NCI-H187 (cell line): ENCODE data around the gene PLEKHM3.
"Not testable (repeated sequence)": the region's sequence is repeated elsewhere in the genome, so short reads cannot be mapped to it uniquely, and the experiment has no call there.

Source experiments
- DNase-seq, 2 experiments: peaks; one replicate each; lab custom pipeline; 2025; lab: John Stamatoyannopoulos, UW

The PLEKHM3 gene

GRCh38 chr2:207828361-207829057 is 196.8 kb downstream of the PLEKHM3 start:
- no peak for DNase-seq

GRCh38 chr2:207825978-207826377 is 199.3 kb downstream of the PLEKHM3 start:
- DNase-seq: no peak

DNA sequence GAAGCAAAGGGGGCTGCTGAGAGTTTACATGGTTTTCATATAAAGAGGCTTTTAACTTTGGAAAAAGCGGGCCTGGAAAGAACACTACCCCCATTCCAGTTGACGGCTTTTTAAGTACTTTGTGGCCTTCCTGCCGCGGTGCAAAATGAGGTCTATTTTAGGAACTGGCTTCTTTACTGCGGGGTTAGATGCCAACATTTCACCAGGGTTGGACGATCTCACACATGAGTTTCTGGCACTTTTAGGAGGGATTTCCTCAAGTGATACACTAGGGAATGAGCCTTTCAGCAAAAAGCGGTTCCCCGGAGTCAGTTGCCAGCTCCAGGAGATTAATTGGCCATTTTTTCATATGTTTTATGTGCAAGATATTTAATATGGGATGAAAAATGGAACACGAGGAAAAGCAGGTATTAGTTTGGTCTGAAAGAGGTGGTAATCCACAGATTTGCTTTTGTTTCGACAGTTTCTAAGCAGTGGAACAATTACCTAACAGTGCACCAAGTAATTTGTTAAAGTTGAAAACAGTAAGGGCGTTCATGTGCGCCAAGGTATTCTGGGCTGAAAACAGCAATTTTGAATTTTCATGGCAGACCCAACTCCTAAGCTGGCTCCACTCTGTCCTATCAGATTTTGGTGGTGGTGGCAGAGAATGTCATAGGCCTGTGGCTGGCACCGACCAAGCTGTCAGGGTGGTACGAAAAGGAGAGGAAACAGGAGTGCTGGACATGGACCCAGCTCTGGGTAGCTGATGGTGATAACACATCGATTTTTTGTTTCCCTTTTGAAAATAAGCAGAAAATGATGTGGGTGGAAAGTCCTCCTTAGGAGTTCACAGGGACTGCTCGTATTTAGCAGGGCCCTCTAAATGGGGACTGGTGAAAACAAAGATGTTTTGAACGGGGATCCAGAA is 200.0 kb downstream of the PLEKHM3 start:
- DNase-seq: no peak

- no peak for DNase-seq
Observed at GRCh38 chr2:207823865-207824264, 201.5 kb downstream of the PLEKHM3 start.

DNA sequence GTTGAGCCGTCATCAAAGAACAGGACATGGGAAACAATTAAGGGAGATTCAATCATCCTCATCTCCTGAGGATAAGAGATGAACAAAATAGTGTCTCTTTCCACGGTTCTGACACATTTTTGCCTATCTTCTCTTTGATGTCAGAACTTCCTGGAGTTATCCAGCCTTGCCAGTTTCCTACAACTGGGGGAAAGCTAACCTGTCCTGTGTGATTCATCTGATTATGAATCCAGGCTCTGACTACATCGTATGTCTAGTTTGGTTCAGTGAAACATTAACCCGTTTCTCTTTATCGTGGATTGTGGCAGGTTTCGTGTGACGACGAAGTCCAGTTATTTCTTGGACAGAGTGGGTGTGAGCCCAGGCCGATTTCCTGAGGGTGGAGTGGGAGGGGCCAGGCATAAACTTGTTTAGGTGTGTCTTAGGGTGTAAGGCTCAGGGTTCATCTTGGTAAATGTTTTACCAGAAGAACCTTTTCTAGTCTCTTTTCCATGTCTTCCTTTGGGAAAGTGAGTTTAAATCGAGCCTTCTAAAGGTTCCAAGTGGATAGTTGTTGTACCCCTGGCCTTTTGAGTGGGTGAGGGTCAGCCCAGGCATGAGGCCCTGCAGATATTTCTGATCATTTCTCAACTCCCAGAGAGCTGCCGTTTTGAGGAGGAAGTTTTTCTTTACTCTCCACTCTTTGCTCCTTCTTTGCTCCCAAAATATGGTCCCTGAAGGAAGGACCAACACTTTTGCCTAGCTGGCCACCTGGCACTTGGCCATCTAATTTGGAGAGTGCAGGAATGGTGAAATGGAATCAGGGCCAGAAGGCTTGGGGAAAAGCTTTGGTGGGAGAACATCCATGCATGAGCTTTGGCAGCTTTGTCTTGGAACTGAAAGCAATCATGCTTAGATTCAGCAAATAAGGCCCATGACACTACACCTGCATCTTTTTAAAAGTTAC is 205.2 kb downstream of the PLEKHM3 start:
- DNase-seq: no peak

DNA sequence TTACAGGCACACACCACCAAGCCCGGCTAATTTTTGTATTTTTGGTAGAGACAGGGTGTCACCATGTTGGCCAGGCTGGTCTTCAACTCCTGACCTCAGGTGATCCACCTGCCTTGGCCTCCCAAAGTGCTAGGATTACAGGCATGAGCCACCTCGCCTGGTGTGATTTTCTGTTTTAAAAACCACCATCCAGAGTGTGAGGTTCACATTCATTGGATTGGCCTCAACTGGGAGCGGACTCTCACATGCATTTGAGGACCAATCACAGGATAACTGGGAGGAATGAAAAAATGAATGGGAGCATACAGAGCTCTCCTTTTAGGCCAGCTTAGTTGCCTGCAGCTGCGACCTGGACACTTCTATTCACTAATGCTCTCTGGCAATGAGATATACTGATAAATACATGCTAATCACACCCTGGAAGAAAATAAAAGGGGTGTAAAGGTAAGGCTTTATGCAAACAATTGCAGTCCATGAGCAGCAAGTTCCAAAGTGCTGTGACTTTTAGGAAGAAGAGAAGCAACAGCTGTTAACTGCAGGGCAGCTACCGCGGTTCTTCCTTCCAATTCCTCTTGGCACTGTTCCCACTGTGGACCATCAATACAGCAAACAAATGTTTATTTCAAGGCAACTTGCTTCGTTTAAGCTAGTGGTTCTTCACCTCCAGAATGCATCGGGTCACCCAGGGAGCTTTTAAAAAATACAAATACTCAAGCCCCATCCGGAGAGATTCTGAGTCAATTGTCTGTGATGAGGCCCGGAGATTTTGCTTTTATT is 206.1 kb downstream of the PLEKHM3 start:
- DNase-seq: no peak

DNA sequence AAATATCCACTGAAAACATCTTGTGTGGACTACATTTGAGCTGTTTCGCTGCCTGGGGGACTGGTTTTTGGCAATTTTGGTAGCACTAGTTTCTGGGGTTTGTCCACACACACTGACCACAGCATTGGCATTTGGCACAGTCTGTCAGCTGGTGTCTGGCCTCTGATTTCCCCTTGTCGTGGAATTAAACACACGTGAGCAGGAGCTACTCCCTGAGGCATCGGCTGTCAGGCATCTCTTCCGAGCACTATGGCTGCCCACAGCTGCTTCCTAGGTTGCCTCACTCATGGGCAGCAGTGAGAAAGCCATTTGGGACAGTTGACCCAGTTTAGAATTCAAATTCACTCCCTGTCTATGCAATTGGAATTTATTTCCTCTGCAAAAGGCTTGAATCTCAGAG is 208.8 kb downstream of the PLEKHM3 start:
- DNase-seq: no peak

GRCh38 chr2:207815254-207815653 is 210.1 kb downstream of the PLEKHM3 start:
- no peak for DNase-seq

- no peak for DNase-seq
Observed at GRCh38 chr2:207813942-207814341, 211.4 kb downstream of the PLEKHM3 start.

DNA sequence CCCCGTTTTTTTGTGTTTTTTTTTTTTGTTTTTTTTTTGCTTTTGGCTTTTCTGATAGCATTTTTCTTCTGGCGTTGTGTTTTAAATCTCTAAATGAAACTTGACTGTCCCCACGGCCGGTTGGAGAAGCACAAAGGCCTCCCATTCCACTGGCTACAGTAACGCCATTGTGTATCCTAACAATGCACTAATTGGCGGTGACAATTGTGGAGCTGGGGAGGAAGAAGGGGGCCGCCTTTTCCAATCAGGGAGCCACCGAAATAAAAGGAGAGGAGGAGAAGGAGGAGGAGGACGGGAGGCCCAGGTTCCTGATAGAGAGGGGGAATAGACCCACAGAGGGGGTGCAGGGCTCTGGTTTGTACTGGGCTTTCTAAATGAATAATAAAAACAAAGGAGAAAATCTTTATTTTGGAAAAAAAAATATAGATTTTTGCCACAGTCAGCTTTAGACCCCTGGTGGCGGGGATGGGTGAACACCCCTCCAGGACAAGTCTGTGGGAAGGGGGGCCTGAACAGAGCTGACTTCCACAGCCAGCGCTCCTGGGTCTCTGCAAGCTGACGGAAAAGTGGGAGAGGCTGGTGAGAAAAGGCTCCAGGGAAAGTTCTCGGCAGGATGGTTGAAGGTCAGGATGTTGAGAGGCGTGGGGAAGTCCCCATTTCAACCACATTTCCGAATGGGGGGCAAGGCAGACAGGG is 212.0 kb downstream of the PLEKHM3 start:
- DNase-seq: no peak

DNA sequence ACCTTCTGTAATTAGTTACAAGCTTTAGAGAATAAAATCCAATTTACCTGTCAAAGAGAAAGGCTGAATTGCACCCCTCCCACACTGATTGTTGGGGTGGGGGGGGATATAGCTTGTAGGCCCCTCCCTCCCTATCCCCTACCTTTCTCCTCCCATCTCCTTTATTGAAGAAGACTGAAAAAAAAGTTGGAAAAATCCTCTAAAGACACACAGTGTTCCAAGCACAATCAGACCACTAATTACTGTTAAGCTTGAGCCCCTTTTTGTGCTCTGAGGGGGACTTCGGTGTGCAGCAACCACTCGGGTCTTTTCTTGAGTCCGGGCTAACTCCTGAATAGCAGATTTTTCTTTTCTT is 212.6 kb downstream of the PLEKHM3 start:
- no peak for DNase-seq

GRCh38 chr2:207812058-207812725 is 213.1 kb downstream of the PLEKHM3 start:
- no peak for DNase-seq

- DNase-seq: not testable (repeated sequence)
Observed at GRCh38 chr2:207811658-207812057, 213.7 kb downstream of the PLEKHM3 start.

- no peak for DNase-seq
Observed at GRCh38 chr2:207810200-207810788, 215.0 kb downstream of the PLEKHM3 start.

DNA sequence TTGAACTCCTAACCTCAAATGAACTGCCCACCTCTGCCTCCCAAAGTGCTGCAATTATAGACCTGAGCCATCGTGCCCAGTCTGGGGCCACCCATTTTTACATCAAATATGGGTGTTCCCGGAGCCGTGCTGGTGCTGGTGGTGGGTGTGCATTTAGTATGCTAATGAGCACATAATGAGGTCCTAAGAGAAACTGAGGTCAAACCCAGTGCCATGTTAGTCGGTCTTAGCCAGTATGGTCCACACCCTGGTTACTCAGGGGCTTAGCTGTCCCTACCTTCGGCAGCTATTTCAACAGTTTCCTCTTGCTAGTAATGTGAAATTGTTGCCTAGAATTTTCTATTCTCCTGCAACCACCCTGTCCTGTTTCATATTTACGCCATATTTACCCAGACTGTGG is 217.2 kb downstream of the PLEKHM3 start:
- DNase-seq: no peak

GRCh38 chr2:207807516-207807915 is 217.8 kb downstream of the PLEKHM3 start:
- no peak for DNase-seq

DNA sequence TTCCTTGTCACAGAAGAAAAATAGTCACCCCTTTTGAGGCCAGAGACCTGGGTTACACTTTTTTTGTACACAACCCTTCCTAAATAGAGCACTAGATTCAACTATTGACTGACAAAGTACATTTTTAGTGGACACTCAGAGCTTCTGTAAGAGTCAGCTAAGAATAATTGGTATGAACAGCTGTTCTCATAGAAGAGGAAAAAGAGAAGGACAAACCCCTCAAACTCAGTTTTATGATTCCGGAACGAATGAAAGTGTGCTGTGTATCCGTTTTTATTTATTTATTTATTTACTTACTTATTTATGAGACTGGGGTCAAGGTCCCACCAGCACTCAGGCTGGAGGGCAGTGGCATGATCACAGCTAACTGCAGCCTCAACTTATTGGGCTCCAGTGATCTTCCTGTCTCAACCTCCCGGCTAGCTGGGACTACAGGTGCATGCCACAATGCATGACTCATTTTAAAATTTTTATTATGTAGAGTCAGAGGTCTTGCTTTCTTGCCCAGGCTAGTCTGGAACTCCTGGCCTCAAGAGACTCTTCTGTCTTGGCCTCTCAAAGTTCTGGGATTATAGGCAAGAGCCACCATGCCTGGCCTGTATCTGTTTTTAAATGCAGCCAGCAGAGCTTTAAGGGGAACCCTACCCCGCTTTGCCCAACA is 219.6 kb downstream of the PLEKHM3 start:
- no peak for DNase-seq

DNA sequence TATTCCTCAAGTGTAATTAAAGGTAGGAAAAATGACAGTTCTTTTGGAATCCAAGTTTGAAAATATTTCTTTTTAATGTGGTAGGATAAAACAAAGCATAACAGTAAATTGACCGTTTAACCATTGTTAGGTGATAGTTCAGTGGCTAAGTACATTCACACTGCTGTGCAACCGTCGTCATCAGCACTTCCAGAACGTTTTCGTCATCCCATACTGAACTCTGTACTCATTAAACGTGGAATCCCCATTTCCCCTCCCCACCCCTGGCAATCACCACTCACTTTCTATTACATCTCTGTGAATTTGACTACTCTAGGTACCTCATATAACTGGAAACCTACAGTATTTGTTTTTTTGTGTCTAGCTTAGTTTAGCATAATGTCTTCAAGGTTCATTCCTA is 222.7 kb downstream of the PLEKHM3 start:
- DNase-seq: no peak

DNA sequence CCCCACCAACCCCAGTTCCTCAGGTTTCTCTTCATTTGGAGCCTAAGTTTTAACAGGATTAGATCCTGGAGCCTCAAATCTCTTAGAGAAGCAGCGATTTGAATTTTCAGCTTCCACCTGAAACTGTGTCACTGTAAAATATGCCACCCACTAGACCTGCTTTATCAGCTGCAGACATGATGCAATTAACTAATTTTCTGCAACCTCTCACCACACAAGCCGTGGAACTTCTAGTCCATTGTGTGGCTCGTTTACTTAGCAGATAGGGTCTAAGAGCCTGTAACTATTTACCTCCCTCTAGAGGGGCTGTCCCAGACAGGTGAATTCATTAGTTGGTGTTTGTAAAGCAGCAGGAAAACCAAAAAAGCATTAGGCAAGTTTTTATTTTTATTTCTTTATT is 224.1 kb downstream of the PLEKHM3 start:
- DNase-seq: no peak
